Upper lobe of left lung (tissue), 4 donors: ENCODE measurements around the gene NOL11.

Experiments
- CTCF ChIP-seq, 6 experiments: fragments of 450-650 bp in 4 of 6; fragments of 200-600 bp in 2 of 6; sonication (generic) in 2 of 6; IDR thresholded peaks; one replicate each; pipeline ENCODE4 v1.5.1; 2016 to 2019; ENCODE audit warnings: antibody characterized with exemption in 6 of 6
- POLR2A ChIP-seq, 4 donors: fragments of 450-650 bp; IDR thresholded peaks; one replicate each; pipeline ENCODE4 v1.5.1; 2016 to 2017; ENCODE audit warnings: antibody characterized with exemption in 4 of 4, mild to moderate bottlenecking in 2 of 4

GRCh38 chr17:67693811-67694210, 23.9 kb upstream of the NOL11 start:
- TF ChIP-seq CTCF (IDR thresholded peaks at IDR 0.05), result no peak
- TF ChIP-seq POLR2A (IDR thresholded peaks at IDR 0.05), result no peak
